NB4 (cell line): ENCODE results near the gene CACNG7.

ENCODE experiments used
- DNase-seq: peaks from one replicate; pipeline ENCODE4 v3.0.0; 2010; ENCODE audit warnings: low read depth
- H3K4me3 ChIP-seq: one replicate; pipeline ENCODE4 v1.5.1; 2011; ENCODE audit warnings: mild to moderate bottlenecking, low read depth, low read length, moderate library complexity
- CTCF ChIP-seq: IDR thresholded peaks from one replicate; pipeline ENCODE4 v1.5.1; 2012; ENCODE audit warnings: low read depth, low read length
- MAX ChIP-seq: IDR thresholded peaks from 2 replicates; pipeline ENCODE4 v1.6.1; 2011; ENCODE audit warnings: low read depth, low read length
- MYC ChIP-seq: IDR thresholded peaks from 2 replicates; pipeline ENCODE4 v1.6.1; 2011; ENCODE audit warnings: low read depth, low read length
- POLR2A ChIP-seq: IDR thresholded peaks from 2 replicates; pipeline ENCODE4 v1.6.1; 2011; ENCODE audit warnings: mild to moderate bottlenecking; ENCODE audit not compliant: insufficient read length; ENCODE audit errors: extremely low read depth

CACNG7 gene

DNA sequence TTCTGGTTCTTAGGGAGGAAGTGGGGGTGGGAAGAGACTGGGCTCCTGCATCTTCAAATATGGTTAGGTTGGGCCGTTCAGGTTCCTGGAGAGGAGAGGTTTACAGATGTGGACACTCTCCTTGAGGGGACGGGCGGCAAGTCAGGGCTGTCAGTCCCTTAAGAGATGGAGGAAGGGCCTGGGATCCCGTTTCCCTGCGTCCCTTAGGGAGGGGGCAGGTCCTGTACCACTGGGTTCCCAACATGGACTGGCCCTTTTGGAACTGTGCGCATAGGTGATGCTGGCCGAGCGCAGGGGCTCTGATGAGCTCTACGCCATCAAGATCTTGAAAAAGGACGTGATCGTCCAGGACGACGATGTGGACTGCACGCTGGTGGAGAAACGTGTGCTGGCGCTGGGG, 10.9 kb upstream of the CACNG7 start:
- DNase-seq = no peak
- no peak overlapping the region for H3K4me3 ChIP-seq
- TF ChIP-seq POLR2A (no peak), CTCF (no peak)

DNA sequence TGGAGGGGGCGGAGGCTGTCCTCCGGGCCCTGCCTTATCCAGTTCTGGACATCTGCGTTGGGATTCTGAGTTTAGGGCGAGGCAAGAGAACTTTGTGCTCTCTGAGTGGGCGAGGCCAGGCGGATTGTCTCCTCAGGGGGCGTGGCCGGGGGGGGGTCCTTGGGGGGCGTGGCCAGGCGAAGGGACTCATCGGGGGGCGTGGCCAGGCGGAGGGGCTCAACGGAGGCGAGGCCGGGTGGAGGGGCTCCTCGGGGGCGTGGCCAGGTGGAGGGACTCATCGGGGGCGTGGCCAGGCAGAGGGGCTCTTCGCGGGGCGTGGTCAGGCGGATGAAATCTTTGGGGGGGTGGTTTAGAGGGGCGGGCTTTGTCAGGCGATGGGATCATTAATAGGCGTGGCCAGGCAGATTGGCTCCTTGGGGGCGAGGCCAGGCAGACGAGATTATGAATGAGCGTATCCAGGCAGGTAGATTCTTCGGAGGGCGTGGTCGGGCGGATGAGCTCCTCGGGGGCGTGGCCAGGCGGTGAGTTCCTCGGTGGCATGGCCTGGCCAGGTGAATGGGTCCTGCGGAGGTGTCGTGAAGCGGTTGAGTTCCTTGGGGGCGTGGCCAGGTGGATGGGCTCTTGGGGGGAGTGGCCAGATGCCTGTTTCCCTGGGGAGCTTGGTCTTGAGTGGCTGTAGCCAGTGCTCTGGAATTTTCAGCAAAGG, 10.3 kb upstream of the CACNG7 start:
- TF ChIP-seq POLR2A = no peak
- no peak for TF ChIP-seq CTCF
- TF ChIP-seq MYC = no peak
- no peak for TF ChIP-seq MAX
- no peak overlapping the region for H3K4me3 ChIP-seq
- no peak for DNase-seq

DNA sequence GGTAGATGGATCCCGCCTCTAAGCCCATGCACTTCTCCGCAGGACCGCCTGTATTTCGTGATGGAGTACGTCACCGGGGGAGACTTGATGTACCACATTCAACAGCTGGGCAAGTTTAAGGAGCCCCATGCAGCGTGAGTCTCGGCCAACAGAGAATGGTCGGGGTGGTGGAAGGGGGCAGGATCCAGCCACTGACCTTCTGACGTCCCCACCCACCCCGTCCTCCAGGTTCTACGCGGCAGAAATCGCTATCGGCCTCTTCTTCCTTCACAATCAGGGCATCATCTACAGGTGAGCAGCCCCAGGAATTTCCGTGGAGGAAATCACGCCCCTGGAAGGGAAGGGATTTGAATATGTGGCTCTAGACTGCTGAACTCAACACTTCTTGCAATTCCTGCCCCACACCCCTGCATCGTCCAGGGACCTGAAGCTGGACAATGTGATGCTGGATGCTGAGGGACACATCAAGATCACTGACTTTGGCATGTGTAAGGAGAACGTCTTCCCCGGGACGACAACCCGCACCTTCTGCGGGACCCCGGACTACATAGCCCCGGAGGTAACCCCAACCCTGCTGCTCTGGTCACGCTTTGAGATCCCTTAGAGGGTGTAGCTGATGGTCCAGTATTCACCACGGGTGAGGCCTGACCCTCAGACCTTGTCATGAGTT, 8.8 kb upstream of the CACNG7 start:
- no peak overlapping the region for H3K4me3 ChIP-seq
- DNase-seq = no peak
- TF ChIP-seq MYC (no peak), MAX (no peak), CTCF (no peak), POLR2A (no peak)

- TF ChIP-seq POLR2A (no peak), MAX (no peak), MYC (no peak), CTCF (no peak)
- peak; percentile 44 for DNase-seq
- no peak overlapping the region for H3K4me3 ChIP-seq
Observed at GRCh38 chr19:53903055-53903680, 5.9 kb upstream of the CACNG7 start.

DNA sequence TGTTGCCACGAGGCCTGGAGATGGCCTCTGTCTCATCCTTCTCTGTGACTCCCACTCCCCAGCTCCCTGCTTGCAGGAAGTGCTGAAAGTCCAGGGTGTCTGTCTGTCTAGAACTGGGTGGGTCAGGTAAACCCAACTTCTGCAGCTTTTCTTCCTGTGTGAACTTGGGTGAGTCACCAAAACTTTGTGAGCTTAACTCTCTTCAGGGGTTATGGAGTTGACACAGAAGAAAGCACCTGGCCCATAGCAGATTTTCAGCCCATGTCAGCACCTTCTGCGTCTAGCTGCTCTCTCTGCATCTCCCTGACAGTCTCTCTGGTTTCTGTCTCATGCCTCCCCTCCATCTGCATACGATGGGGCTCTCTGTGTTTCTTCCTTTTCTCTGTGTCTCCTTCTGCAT, 4.2 kb upstream of the CACNG7 start:
- DNase-seq = no peak
- no peak overlapping the region for H3K4me3 ChIP-seq
- TF ChIP-seq MAX (no peak), POLR2A (no peak), MYC (no peak), CTCF (no peak)

DNA sequence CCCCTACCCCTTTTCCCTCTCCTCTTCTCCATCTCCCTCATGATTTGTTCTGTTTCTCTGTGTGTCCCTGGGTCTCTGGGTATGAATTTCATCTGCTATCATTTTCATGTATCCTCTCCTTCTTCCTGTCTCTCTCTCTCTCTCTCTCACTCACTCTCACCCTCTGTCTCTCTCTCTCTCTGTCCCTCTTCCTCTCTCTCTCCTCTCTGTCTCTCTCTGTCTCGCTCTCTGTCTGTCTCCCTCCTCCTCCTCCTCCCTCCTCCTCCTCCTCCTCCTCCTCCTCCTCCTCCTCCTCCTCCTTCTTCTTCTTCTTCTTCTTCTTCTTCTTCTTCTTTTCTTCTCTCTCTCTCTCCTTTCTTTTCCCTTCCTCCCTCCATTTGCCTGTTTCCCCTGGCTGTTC, 3.3 kb upstream of the CACNG7 start:
- TF ChIP-seq MAX (no peak), POLR2A (no peak), MYC (no peak), CTCF (no peak)
- H3K4me3 ChIP-seq = no peak overlapping the region
- no peak for DNase-seq
